MM.1S (cell line): ENCODE data around the gene STXBP6.

ENCODE experiments used
- EZH2 ChIP-seq: fragments of 300-600 bp; sonication (generic); optimal IDR thresholded peaks from 2 replicates; pipeline ENCODE3; 2017; ENCODE audit warnings: low read depth, mild to moderate bottlenecking, antibody characterized with exemption, low read length, mixed read lengths
- TF ChIP-seq, protein P1 (sequence below): fragments of 300-600 bp; sonication (generic); IDR thresholded peaks from 2 replicates; pipeline ENCODE4 v1.5.1; 2016; ENCODE audit warnings: antibody characterized with exemption, low read length, mixed read lengths

DNA sequence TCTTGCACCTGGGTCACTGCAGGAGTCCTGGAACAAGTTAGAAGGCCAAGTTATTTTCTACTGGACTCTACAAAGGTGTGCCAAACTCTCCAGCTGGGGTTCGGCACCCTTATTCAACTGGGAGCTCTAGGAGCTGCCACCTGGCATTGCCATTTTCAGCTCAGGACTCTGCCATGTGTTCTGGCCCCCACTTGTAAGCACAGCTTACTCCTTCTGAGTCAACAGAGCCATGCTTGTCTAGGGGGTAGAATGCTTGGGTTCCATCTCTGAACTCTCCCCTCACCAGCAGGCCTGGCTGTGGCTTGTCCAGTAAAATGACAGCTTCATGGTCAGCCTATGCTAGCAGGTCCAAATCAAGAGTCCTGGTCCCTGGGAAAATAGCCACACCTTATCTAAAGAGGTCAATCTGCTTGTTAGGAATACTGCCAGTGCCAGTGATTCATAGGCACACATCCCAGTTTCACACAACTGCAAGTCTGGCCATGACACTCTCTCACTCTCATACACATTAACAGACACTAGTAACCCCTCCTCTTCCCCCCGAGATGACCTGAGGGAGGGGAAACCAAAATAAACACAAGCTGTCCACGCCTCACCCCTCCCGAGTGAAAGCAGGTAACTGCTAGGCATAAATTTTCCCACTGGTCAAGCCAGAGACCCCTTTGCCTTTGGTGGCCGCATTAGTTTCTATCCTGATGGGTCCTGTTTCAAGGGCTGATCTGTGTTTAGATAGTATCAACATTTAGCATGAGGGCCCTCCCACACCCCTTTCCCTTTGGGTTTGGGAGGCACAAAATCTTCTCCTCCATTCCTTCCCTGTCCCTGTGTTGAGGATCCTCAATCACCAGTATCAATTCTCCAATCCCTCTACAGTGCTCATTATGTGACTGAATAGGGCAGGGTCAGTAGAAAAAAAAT is 233.7 kb downstream of the STXBP6 start:
- no peak for TF ChIP-seq EZH2
- TF ChIP-seq, protein P1, sequence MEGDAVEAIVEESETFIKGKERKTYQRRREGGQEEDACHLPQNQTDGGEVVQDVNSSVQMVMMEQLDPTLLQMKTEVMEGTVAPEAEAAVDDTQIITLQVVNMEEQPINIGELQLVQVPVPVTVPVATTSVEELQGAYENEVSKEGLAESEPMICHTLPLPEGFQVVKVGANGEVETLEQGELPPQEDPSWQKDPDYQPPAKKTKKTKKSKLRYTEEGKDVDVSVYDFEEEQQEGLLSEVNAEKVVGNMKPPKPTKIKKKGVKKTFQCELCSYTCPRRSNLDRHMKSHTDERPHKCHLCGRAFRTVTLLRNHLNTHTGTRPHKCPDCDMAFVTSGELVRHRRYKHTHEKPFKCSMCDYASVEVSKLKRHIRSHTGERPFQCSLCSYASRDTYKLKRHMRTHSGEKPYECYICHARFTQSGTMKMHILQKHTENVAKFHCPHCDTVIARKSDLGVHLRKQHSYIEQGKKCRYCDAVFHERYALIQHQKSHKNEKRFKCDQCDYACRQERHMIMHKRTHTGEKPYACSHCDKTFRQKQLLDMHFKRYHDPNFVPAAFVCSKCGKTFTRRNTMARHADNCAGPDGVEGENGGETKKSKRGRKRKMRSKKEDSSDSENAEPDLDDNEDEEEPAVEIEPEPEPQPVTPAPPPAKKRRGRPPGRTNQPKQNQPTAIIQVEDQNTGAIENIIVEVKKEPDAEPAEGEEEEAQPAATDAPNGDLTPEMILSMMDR: no peak
